Stimulated activated naive CD8-positive, alpha-beta T cell treated with anti-CD3 and anti-CD28 coated beads, Interleukin-15, Interleukin-2, amounts not matched to agents 100 U/mL and 50 U/mL, for 24 hours (primary cell): ENCODE measurements around the gene DOP1A.
A peak's percentile ranks its signal among the peaks of the same experiment; 100 is the strongest.
"Not testable (repeated sequence)": the region's sequence is repeated elsewhere in the genome, so short reads cannot be mapped to it uniquely, and the experiment has no call there.

Source experiments
- ATAC-seq: fragments of 150-1000 bp; cut with Tn5 transposase; one replicate; pipeline ENCODE4 v1.10.0; 2021
- DNase-seq: peaks from one replicate; pipeline ENCODE4 v3.0.0; 2021

The DOP1A gene

GRCh38 chr6:83155794-83156193, 88.3 kb downstream of the DOP1A start:
- ATAC-seq = no peak
- no peak for DNase-seq

- ATAC-seq = no peak
- no peak for DNase-seq
Measured at GRCh38 chr6:83160167-83160566, 92.7 kb downstream of the DOP1A start.

DNA sequence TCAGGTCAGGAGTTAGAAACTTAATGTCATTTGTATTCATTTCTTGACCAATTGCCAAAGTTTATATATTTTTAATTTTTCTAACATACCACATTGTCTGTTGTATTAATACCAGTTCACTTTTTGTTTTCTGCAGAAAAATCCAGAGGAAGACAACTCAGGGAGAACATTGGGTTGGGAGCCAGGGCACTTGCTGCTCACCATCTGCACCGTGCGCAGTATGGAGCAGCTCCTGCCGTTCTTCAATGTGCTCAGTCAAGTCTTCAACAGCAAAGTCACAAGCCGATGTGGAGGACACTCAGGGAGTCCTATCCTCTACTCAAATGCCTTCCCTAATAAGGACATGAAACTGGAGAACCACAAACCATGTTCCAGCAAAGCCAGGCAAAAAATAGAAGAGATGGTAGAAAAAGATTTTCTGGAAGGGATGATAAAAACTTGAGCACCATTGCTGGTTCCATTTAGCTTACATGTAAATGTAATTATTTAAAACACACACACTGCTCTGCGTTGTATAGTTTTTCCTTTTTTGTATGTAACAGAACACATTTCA, 100.3 kb downstream of the DOP1A start:
- no peak for DNase-seq
- ATAC-seq = no peak

GRCh38 chr6:83168556-83168955, 101.1 kb downstream of the DOP1A start:
- ATAC-seq = no peak
- no peak for DNase-seq

- ATAC-seq = no peak
- DNase-seq = no peak
Measured at GRCh38 chr6:83169106-83169505, 101.6 kb downstream of the DOP1A start.

DNA sequence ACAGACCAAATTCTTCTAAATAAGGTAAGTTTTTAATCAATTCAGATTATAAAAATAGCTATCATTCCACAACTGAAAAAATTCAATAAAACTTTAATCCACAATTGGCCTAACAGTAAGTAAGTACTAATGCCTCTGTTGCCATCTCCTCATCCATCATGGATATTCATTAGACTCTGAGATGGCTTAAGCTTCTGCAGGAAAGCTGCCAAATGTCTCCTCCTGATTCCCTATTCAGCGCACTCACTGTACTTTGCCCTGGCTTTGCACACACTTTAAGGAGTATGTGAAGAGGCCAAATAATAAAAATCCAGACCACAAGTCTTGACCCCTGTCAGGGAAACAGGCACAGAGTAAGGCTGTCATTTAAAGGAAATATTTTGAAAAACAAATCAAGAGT, 102.0 kb downstream of the DOP1A start:
- ATAC-seq = no peak
- no peak for DNase-seq

DNA sequence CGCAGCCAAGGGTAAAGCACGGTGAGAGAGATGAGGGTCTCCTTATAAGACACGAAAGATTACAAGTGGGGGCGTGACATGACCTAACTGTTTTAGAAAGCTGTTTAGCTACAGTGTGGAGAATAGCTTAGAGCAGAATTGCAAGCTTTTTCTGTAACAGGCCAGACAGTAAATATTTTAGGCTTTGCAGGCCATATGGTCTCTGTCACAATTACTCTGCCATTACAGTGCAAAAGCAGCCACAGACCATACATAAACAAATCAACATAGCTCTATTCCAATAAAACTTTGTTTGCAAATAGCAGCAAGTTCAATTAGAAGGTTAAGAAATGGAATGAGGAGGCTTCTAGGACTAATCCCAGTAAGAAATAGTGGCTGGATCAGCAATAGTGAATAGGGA, 108.8 kb downstream of the DOP1A start:
- DNase-seq (no peak), ATAC-seq (no peak)

GRCh38 chr6:83180426-83180950, 113.0 kb downstream of the DOP1A start:
- ATAC-seq (no peak), DNase-seq (no peak)

DNA sequence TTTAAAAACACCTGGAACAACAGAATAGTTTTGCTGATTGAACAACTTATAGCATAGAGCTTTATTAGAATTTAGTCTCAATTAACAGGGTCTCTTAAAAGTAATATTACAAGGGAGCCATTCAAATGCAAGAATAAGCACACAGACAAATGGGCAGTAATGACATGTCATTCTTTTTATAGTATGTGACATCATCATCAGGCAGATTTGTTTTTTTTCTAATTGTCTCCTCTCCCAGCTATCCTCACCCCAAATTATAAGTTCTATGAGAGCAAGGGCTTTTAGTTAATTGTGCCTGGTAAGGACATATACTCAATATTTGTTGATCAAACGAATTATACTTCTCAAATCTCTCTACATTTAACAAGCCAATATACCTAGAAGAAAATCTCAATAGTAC, 114.6 kb downstream of the DOP1A start:
- ATAC-seq = no peak

GRCh38 chr6:83183082-83183828, 115.8 kb downstream of the DOP1A start:
- DNase-seq = no peak

More for the DNA sequence above, 114.6 kb downstream of the DOP1A start:
- DNase-seq = no peak

DNA sequence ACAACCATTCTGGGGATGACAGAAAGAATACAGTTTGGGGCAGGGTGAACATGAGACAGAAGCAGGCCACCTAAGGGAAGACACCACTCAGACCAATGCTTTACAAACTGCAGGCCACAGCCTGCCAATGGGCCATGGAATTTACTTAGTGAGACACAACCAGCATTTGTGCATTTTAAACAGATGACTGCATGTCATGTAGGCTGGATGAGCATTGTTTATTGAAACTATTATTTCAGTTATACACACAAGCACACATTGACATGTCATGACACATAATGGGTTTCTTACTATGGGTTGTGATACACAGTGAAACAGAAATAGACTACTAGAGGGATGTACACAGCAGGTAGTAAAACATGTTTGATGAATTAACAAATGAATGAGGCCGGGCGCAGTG, 117.6 kb downstream of the DOP1A start:
- no peak for ATAC-seq
- no peak for DNase-seq

More at GRCh38 chr6:83183082-83183828, 115.8 kb downstream of the DOP1A start:
- no peak for ATAC-seq

DNA sequence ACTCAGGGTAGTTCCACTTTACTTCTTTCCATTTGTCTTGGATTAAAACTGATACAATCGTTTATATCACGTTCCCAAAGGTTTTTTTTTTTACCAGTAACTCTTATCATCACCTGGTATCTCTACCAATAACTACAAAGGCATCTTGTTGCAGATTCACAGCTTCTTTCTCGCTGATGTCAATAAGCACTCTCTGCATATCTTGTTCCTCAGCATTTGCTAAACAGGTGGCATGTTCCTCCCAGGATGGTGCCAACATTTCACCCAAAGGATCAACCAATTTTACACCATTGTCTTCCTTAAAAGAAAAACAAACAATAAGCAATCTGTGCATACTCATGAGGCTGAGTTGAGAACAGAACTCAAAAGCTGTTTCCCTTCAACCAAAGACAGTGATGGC, 121.0 kb downstream of the DOP1A start:
- DNase-seq = no peak
- no peak for ATAC-seq

DNA sequence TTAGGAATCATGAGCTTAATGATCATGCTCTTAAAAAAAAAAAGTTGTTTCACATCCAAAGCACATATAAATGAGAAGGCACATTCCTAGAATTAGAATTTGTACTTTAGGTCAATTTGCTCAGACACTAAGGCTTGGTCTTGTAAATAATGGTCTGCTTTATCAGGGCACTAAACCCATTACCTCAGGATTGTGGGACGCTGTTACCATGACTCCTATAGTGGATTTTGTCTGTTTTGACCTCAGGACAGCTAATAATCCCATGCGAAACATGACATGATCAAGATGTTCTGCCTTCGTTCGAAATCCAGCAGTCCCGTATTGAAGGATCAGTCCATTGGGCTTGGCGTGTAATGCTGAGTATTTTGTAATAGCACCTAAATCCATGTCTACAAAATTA, 123.2 kb downstream of the DOP1A start:
- ATAC-seq (no peak), DNase-seq (no peak)

- ATAC-seq, DNase-seq: not testable (repeated sequence)
Measured at GRCh38 chr6:83191974-83192373, 124.5 kb downstream of the DOP1A start.

- no peak for ATAC-seq
Measured at GRCh38 chr6:83192456-83192855, 125.0 kb downstream of the DOP1A start.

DNA sequence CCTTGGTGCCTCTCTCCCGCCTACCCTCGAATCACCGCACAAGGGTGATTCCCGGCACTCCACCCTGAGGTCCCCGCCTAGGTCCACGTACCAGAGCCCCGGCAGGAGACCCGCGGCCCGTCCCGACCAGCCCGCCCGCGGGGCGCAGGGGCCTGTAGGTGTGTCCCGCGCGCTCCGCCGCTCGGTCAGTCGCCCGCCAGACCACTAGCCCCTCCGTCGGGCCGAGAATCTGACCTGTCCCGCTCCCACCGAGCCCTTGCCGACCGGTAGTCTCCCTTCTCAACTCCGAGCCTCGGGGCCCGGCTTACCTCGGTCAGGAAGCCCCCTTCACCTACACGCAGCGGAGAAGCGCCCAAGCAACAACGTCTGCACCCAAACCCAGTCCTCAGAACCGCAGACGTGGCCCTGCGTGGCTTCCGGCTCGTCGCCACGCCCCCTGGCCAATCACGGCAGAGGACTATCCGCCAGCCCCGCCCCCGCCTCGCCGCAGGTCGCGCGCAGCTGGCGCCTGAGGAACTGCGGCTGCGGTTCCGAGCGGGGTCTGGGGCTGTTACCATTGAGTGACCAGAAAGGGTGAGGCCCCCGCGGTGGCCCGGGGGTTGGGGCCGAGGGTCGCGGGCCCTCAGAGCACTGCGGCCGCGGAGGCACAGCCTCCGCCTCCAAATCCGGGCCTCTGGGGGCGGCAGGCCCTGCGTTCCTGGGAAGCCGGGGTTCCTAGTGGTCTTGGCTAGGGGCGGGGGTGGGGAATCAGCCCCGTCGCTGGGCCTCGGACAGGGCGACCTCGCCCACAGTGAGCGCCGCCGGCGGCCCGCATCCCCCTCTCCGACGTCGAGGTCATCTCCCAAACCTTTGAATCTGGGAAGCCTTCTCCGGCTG, 125.6 kb downstream of the DOP1A start, which contains the start of the genes PGM3 and RWDD2A:
Gene PGM3 (minus strand): TSS at position 395 of the 876 bp plus-strand sequence. CDS start 2,253 bp downstream, outside the sequence.
Gene RWDD2A (plus strand): TSS at position 487 of the 876 bp plus-strand sequence. CDS start 1,095 bp downstream, outside the sequence.
- DNase-seq (peak; percentile 90), ATAC-seq (peak; percentile 98)

More at GRCh38 chr6:83192456-83192855, 125.0 kb downstream of the DOP1A start:
- no peak for DNase-seq

- peak; percentile 30 for DNase-seq
Measured at GRCh38 chr6:83193747-83194566, 126.5 kb downstream of the DOP1A start.

GRCh38 chr6:83198486-83199172, 131.2 kb downstream of the DOP1A start:
- ATAC-seq (no peak), DNase-seq (no peak)

More at GRCh38 chr6:83193747-83194566, 126.5 kb downstream of the DOP1A start:
- no peak for ATAC-seq

DNA sequence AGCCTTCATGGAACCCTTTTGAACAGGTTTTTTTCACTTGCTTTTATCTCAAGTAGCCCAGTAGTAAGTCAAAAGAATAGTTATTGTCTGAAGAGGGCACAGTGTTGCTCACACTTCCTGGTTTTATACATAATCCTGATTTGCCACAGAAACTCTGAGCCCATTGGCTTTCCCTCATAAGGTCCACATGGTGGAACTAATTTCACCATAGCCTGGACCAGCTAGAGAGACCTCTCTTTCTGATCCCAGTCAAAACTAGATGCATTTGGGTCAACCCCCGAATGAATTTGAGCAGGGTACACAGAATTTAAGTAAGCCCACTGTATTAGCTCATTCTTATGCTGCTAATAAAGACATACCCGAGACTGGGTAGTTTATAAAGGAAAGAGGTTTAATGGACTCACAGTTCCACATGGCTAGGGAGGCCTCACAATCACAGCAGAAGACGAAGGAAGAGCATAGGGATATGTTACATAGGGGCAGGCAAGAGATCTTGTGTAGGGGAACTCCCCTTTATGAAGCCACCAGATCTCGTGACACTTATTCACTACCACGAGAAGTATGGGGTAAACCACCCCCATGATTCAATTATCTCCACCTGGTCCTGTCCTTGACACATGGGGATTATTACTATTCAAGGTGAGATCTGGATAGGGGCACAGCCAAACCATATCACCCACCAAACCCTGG, 131.8 kb downstream of the DOP1A start:
- ATAC-seq = peak; percentile 68
- no peak for DNase-seq

- DNase-seq (no peak), ATAC-seq (peak; percentile 6)
Measured at GRCh38 chr6:83199863-83200225, 132.4 kb downstream of the DOP1A start.
